Measurements from ENCODE around the gene ALK.

GRCh38 chr2:29430382-29431112, 490.8 kb downstream of the ALK start:
- TF ChIP-seq, protein P1, sequence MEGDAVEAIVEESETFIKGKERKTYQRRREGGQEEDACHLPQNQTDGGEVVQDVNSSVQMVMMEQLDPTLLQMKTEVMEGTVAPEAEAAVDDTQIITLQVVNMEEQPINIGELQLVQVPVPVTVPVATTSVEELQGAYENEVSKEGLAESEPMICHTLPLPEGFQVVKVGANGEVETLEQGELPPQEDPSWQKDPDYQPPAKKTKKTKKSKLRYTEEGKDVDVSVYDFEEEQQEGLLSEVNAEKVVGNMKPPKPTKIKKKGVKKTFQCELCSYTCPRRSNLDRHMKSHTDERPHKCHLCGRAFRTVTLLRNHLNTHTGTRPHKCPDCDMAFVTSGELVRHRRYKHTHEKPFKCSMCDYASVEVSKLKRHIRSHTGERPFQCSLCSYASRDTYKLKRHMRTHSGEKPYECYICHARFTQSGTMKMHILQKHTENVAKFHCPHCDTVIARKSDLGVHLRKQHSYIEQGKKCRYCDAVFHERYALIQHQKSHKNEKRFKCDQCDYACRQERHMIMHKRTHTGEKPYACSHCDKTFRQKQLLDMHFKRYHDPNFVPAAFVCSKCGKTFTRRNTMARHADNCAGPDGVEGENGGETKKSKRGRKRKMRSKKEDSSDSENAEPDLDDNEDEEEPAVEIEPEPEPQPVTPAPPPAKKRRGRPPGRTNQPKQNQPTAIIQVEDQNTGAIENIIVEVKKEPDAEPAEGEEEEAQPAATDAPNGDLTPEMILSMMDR (IDR thresholded peaks at IDR 0.05) = no peak
- TF ChIP-seq EZH2 (IDR thresholded peaks at IDR 0.05; ENCODE audit: borderline replicate concordance, insufficient read depth, low read depth, low read length, poor library complexity, severe bottlenecking) = no peak
